HEK293 (cell line): ENCODE measurements around the gene SENP1.

ENCODE experiments used
- IKZF3 ChIP-seq: fragments of 450-650 bp; IDR thresholded peaks from 2 replicates; pipeline ENCODE4 v1.5.0; 2018; ENCODE audit warnings: missing biosample characterization, mild to moderate bottlenecking, missing genetic modification characterization, moderate library complexity
- MEIS1 ChIP-seq: sonication (generic); formaldehyde crosslinking; IDR thresholded peaks from 2 replicates; pipeline ENCODE4 v1.8.1; 2022; ENCODE audit warnings: missing genetic modification reagents, mild to moderate bottlenecking, borderline replicate concordance
- YY1 ChIP-seq: fragments of 450-650 bp; formaldehyde crosslinking; IDR thresholded peaks from 2 replicates; pipeline ENCODE4 v1.5.1; 2018; ENCODE audit warnings: missing biosample characterization, missing genetic modification characterization
- ZBTB8A ChIP-seq: fragments of 450-650 bp; formaldehyde crosslinking; IDR thresholded peaks from 2 replicates; pipeline ENCODE4 v1.5.1; 2016; ENCODE audit warnings: missing biosample characterization, missing genetic modification characterization
- ZNF114 ChIP-seq: fragments of 450-650 bp; formaldehyde crosslinking; IDR thresholded peaks from 2 replicates; pipeline ENCODE4 v1.5.0; 2017; ENCODE audit warnings: missing biosample characterization, missing genetic modification characterization
- ZNF146 ChIP-seq: fragments of 450-650 bp; formaldehyde crosslinking; IDR thresholded peaks from 2 replicates; pipeline ENCODE4 v1.5.1; 2016; ENCODE audit warnings: missing biosample characterization, missing genetic modification characterization
- ZNF658 ChIP-seq: fragments of 450-650 bp; formaldehyde crosslinking; IDR thresholded peaks from 2 replicates; pipeline ENCODE4; 2016; ENCODE audit warnings: missing biosample characterization, missing genetic modification characterization
- ZNF76 ChIP-seq: fragments of 450-650 bp; formaldehyde crosslinking; IDR thresholded peaks from 2 replicates; pipeline ENCODE4; 2016; ENCODE audit warnings: low read depth, missing biosample characterization, missing genetic modification characterization, borderline replicate concordance
- TF ChIP-seq, protein P1 (sequence below): fragments of 450-650 bp; formaldehyde crosslinking; IDR thresholded peaks from 2 replicates; pipeline ENCODE4 v1.5.1; 2016; ENCODE audit warnings: missing biosample characterization, missing genetic modification characterization
- TF ChIP-seq, protein P2 (sequence below): sonication (generic); formaldehyde crosslinking; IDR thresholded peaks from 2 replicates; pipeline ENCODE4 v1.8.1; 2022; ENCODE audit warnings: mild to moderate bottlenecking, moderate library complexity, missing genetic modification reagents
- TF ChIP-seq, protein P3 (sequence below): fragments of 450-650 bp; formaldehyde crosslinking; IDR thresholded peaks from 2 replicates; pipeline ENCODE4 v1.5.1; 2016; ENCODE audit warnings: missing biosample characterization, missing genetic modification characterization
- TF ChIP-seq, protein P4 (sequence below): fragments of 450-650 bp; formaldehyde crosslinking; IDR thresholded peaks from 2 replicates; pipeline ENCODE4 v1.5.1; 2016; ENCODE audit warnings: missing biosample characterization, missing genetic modification characterization
- TF ChIP-seq, protein P5 (sequence below): fragments of 450-650 bp; formaldehyde crosslinking; conservative IDR thresholded peaks from 2 replicates; pipeline ENCODE4 v1.5.1; 2016; ENCODE audit warnings: low read depth, missing biosample characterization, missing genetic modification characterization
- TF ChIP-seq, protein P6 (sequence below): IDR thresholded peaks from 2 replicates; pipeline ENCODE4 v1.6.1; 2011; ENCODE audit warnings: mild to moderate bottlenecking, low read depth, low read length, borderline replicate concordance

DNA sequence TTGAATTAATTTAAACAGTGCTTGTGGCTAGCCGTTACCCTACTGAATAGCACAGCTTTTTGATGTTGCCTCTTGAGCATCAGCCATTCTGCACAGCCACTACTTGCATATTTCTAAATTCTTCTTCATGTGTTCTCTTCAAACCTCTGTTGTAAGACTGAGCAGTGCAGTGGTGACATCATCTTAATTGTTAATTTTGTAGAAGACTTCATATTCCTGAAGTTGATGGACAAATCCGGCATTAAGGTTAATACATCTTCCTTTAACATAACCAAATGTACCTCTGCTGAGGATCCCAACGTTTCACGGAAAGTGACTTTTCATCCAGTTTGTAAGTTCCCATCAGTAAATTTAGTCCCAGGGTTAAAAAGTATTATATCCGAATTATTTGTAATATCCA is 25.6 kb downstream of the SENP1 start:
- TF ChIP-seq, protein P1, sequence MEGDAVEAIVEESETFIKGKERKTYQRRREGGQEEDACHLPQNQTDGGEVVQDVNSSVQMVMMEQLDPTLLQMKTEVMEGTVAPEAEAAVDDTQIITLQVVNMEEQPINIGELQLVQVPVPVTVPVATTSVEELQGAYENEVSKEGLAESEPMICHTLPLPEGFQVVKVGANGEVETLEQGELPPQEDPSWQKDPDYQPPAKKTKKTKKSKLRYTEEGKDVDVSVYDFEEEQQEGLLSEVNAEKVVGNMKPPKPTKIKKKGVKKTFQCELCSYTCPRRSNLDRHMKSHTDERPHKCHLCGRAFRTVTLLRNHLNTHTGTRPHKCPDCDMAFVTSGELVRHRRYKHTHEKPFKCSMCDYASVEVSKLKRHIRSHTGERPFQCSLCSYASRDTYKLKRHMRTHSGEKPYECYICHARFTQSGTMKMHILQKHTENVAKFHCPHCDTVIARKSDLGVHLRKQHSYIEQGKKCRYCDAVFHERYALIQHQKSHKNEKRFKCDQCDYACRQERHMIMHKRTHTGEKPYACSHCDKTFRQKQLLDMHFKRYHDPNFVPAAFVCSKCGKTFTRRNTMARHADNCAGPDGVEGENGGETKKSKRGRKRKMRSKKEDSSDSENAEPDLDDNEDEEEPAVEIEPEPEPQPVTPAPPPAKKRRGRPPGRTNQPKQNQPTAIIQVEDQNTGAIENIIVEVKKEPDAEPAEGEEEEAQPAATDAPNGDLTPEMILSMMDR (tag by site-specific recombination), result no peak
- no peak for TF ChIP-seq ZNF146 (tag by site-specific recombination)
- TF ChIP-seq, protein P2, sequence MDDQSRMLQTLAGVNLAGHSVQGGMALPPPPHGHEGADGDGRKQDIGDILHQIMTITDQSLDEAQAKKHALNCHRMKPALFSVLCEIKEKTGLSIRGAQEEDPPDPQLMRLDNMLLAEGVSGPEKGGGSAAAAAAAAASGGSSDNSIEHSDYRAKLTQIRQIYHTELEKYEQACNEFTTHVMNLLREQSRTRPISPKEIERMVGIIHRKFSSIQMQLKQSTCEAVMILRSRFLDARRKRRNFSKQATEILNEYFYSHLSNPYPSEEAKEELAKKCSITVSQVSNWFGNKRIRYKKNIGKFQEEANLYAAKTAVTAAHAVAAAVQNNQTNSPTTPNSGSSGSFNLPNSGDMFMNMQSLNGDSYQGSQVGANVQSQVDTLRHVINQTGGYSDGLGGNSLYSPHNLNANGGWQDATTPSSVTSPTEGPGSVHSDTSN, result no peak
- TF ChIP-seq ZNF114 (tag by site-specific recombination), result no peak
- TF ChIP-seq YY1, result no peak
- no peak for TF ChIP-seq MEIS1 (CRISPR knock-in tag)
- TF ChIP-seq, protein P3, sequence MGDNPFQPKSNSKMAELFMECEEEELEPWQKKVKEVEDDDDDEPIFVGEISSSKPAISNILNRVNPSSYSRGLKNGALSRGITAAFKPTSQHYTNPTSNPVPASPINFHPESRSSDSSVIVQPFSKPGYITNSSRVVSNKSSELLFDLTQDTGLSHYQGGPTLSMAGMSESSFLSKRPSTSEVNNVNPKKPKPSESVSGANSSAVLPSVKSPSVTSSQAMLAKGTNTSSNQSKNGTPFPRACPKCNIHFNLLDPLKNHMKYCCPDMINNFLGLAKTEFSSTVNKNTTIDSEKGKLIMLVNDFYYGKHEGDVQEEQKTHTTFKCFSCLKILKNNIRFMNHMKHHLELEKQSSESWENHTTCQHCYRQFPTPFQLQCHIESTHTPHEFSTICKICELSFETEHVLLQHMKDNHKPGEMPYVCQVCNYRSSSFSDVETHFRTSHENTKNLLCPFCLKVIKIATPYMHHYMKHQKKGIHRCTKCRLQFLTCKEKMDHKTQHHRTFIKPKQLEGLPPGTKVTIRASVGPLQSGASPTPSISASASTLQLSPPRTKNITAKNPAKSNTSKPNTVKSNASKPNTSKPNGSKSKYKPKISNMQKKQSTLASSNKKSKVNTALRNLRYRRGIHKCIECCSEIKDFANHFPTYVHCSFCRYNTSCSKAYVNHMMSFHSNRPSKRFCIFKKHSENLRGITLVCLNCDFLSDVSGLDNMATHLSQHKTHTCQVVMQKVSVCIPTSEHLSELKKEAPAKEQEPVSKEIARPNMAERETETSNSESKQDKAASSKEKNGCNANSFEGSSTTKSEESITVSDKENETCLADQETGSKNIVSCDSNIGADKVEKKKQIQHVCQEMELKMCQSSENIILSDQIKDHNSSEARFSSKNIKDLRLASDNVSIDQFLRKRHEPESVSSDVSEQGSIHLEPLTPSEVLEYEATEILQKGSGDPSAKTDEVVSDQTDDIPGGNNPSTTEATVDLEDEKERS (tag by site-specific recombination), result no peak
- TF ChIP-seq ZNF658 (tag by site-specific recombination), result no peak
- TF ChIP-seq, protein P4, sequence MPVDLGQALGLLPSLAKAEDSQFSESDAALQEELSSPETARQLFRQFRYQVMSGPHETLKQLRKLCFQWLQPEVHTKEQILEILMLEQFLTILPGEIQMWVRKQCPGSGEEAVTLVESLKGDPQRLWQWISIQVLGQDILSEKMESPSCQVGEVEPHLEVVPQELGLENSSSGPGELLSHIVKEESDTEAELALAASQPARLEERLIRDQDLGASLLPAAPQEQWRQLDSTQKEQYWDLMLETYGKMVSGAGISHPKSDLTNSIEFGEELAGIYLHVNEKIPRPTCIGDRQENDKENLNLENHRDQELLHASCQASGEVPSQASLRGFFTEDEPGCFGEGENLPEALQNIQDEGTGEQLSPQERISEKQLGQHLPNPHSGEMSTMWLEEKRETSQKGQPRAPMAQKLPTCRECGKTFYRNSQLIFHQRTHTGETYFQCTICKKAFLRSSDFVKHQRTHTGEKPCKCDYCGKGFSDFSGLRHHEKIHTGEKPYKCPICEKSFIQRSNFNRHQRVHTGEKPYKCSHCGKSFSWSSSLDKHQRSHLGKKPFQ (tag by site-specific recombination), result no peak
- TF ChIP-seq, protein P5, sequence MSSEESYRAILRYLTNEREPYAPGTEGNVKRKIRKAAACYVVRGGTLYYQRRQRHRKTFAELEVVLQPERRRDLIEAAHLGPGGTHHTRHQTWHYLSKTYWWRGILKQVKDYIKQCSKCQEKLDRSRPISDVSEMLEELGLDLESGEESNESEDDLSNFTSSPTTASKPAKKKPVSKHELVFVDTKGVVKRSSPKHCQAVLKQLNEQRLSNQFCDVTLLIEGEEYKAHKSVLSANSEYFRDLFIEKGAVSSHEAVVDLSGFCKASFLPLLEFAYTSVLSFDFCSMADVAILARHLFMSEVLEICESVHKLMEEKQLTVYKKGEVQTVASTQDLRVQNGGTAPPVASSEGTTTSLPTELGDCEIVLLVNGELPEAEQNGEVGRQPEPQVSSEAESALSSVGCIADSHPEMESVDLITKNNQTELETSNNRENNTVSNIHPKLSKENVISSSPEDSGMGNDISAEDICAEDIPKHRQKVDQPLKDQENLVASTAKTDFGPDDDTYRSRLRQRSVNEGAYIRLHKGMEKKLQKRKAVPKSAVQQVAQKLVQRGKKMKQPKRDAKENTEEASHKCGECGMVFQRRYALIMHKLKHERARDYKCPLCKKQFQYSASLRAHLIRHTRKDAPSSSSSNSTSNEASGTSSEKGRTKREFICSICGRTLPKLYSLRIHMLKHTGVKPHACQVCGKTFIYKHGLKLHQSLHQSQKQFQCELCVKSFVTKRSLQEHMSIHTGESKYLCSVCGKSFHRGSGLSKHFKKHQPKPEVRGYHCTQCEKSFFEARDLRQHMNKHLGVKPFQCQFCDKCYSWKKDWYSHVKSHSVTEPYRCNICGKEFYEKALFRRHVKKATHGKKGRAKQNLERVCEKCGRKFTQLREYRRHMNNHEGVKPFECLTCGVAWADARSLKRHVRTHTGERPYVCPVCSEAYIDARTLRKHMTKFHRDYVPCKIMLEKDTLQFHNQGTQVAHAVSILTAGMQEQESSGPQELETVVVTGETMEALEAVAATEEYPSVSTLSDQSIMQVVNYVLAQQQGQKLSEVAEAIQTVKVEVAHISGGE, result no peak
- no peak for TF ChIP-seq ZNF76 (tag by site-specific recombination)
- TF ChIP-seq, protein P6, sequence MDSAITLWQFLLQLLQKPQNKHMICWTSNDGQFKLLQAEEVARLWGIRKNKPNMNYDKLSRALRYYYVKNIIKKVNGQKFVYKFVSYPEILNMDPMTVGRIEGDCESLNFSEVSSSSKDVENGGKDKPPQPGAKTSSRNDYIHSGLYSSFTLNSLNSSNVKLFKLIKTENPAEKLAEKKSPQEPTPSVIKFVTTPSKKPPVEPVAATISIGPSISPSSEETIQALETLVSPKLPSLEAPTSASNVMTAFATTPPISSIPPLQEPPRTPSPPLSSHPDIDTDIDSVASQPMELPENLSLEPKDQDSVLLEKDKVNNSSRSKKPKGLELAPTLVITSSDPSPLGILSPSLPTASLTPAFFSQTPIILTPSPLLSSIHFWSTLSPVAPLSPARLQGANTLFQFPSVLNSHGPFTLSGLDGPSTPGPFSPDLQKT, result no peak
- TF ChIP-seq ZBTB8A (tag by site-specific recombination), result no peak
- no peak for TF ChIP-seq IKZF3 (tag by site-specific recombination)
